ENCODE measurements around the gene RING1. TPM values are rescaled to one million over a fixed set of nuclear protein-coding genes. Genes with fewer than 3 reads are reported as not detected.
"Not testable (repeated sequence)": the region's sequence is repeated elsewhere in the genome, so short reads cannot be mapped to it uniquely, and the experiment has no call there.

Gene RING1
- total RNA-seq, 1 donor from 2014 or later: 22.5 TPM

DNA sequence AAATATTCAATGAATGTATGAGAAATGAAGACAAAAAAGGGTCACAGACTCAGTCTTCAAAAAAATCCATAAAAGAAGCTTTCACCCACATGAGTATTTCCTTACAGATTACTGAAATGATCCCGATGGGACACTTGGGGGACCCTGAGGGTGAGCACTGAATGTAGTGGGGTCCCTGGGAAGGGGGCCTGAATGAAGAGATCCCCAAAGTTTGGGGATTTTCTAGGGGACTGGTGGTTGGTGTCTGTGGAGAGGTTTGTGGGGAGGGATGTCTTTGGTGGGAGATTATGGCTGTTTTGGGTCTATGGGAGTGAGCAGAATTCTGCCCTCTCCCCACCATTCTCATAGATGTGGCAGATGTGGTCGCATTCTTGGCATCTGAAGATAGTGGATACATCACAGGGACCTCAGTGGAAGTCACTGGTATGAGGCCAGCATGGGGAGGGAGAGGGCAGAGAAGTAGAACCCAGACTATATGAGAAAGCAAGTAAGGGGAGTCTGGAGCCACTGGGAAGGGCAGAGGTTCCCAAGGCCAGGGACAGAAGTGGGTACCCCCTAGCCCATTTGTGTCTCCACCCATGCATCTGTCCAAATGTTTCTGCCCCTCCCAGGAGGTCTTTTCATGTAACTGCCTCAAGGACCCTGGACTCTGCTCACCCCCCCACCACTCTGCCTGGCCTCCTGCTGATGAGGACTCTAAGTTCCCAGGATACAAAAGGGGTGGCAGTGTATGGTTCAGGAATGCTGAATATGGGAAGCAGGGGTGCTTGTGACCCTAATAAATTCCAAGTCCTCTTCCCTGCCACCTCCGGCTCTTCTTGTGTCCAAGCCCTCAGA is 2.1 kb upstream of the RING1 start:
- DNase-seq: no peak

- no peak for DNase-seq
Measured at GRCh38 chr6:33206864-33207551, 1.3 kb upstream of the RING1 start.

DNA sequence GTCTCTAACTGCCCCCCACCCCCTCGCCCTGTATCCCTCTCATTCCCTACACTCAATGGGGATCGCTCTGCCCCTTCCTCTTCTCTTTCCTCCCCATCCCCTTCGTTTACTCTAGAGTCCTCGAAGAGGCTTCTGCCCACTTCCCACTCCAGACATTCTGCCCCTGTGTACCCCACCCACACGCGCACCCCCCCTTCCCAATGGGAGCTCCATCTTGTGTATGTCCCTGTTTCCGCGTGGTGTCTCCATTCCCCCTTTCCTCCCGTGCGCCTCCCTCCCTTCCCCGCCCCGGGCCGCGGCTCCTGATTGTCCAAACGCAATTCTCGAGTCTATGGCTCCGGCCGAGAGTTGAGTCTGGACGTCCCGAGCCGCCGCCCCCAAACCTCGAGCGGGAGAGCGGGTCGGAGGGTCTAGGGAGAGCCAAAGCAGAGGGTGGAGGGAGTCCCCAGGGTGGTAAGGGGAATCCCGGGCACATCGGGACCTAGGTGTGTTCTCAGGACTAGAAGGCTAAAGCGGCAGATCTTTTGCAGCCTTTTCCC is 679 bp upstream of the RING1 start:
- peak; percentile 71 for DNase-seq

- no peak for DNase-seq
Measured at GRCh38 chr6:33209856-33210255, 1.6 kb downstream of the RING1 start.

GRCh38 chr6:33211136-33211535 is 2.8 kb downstream of the RING1 start:
- DNase-seq: no peak

DNA sequence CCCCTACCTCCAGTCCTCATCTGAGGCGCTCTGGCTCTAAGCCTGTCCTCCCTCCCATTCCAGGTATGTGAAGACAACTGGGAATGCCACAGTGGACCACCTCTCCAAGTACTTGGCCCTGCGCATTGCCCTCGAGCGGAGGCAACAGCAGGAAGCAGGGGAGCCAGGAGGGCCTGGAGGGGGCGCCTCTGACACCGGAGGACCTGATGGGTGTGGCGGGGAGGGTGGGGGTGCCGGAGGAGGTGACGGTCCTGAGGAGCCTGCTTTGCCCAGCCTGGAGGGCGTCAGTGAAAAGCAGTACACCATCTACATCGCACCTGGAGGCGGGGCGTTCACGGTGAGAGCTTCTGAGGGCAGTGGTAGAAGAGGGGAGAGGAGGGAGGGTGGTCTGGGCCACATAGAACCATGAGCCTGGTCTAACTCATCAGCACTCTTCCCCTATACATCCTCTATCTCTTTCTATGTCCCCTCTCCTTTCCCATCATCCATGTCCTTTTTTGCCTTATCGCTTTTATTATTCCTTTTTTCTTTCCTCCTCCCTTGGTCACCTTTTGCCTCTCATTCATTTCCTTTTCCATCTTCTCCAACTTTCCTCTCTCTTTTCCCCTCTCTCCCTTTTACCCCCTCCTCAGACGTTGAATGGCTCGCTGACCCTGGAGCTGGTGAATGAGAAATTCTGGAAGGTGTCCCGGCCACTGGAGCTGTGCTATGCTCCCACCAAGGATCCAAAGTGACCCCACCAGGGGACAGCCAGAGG is 3.5 kb downstream of the RING1 start:
- DNase-seq: no peak

GRCh38 chr6:33212857-33213165 is 4.5 kb downstream of the RING1 start:
- DNase-seq: no peak

- DNase-seq: peak; percentile 65
Measured at GRCh38 chr6:33213166-33213988, 5.1 kb downstream of the RING1 start.

DNA sequence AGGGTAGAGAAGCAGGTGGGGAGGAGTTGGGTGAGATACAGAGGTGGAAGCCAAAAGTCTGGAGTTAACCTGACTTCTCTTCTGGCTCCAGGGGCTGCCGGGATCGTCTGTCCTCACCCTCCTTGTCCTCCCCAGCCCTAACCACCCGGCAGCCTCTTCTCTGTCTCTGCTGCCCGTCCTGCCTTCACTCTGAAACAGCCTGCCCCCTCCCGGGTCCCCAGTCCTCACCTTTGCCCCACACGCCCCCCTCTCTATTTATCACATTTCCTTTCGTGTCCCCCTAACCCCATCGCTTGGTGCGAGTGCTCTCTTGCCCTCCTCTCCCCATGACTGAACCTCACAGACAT is 5.7 kb downstream of the RING1 start:
- no peak for DNase-seq

GRCh38 chr6:33215271-33216116 is 7.2 kb downstream of the RING1 start:
- no peak for DNase-seq

GRCh38 chr6:33216117-33216649 is 7.9 kb downstream of the RING1 start:
- DNase-seq: no peak

GRCh38 chr6:33217246-33217645 is 8.9 kb downstream of the RING1 start:
- no peak for DNase-seq

DNA sequence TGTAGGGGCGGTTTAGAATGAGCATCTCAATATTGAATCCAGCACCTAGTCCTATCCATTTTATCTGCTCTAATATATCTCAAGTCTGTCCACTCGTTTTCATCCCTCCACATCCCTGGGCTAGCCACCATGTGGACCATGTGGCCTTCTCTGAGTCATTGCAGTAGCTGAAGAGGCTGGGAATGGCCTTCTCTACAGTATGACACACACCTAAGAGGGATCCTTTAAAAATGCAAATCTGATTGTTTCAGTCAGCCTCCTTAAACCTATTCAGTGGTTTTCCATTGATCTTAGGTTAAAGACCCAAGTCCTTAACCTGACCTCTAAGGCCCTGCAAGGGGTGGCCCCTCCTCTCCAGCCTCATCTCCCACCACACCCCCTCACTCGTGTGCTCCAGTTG is 9.4 kb downstream of the RING1 start:
- no peak for DNase-seq

DNA sequence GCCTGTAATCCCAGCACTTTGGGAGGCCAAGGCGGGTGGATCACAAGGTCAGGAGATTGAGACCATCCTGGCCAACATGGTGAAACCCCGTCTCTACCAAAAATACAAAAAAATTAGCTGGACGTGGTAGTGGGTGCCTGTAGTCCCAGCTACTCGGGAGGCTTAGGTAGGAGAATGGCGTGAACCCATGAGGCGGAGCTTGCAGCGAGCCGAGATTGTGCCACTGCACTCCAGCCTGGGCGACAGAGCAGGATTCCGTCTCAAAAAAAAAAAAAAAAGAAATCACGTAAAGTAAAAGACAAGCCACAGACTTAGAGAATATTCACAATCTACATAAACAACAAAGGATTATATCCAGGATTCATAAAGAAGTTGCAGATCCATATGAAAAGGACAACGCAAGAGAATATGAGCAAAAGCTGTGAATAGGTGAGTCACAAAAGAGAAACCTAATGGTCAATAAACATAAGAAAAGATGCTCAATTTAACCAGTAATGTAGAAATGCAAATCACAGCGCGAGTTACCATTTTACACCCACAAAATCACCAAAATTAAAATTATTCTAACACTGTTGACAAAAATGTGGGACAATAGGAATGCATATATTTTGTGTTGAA is 18.3 kb downstream of the RING1 start:
- not testable (repeated sequence) for DNase-seq

- no peak for DNase-seq
Measured at GRCh38 chr6:33235221-33235634, 26.9 kb downstream of the RING1 start.

DNA sequence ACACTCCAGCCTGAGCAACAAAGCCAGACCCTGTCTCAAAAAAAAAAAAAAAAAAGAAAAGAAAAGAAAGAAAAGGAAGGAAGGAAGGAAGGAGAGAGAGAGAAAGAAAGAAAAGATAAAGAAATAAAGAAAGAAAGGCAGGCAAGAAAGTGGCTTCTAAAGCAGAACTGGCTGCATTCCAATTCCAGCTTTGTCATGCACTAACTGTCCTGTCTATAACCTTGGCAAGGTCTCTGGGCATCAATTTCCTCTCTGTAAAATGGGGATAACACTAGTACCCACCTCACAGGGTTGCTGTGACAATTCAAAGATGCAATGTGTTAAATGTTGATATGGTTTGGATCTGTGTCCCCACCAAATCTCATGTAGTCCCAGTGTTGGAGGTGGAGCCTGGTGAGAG is 28.0 kb downstream of the RING1 start:
- no peak for DNase-seq

DNA sequence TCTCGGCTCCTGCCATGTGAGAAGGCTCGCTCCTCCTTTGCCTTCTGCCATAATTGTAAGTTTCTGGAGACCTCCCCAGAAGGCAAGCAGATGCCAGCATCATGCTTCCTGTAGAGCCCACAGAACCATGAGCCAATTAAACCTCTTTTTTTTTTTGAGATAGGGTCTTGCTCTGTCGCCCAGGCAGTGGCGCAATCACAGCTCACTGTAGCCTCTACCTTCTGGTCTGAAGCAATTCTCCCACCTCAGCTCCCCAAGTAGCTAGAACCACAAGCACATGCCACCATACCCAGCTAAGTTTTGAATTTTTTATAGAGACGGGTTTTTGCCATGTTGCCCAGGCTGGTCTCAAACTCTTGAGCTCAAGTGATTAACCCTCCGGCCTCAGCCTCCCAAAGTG is 28.6 kb downstream of the RING1 start:
- no peak for DNase-seq

DNA sequence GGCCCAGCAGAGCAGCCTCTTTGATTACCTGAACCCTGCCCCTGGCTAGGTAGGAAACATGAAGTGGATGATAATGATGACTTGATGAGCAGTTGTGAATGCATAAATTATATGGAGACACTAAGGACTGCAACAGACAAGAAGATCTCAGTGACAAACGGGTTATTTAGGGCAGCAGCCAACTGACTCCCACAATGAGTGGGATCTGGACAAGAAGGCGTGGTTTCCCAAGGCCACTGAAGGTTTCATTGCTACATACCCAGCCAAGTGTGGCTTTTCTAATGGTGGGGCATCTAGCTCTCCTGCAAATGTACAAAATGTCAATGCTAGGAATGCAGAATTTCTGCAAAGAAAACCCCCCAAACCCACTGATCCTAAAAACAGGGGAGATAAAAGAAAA is 29.4 kb downstream of the RING1 start:
- no peak for DNase-seq

DNA sequence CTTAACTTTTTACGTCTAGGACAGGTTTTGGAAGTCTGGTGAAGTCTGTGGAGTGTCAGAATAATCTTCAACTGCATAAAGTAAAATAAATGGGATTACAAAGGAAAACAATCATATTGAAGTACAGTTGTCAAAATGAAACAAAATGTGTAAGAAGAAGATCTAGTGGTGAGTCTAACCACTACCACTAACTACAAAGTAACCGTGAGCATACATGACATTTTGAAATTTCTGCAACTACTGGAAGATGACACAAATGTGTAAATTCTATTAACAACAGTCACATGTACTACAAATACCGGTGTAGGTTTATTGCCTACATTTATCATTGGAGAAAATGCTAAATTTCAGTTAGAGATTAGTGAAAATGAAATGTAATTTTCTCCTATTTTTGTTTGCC is 33.7 kb downstream of the RING1 start:
- no peak for DNase-seq

GRCh38 chr6:33243476-33243875 is 35.2 kb downstream of the RING1 start:
- DNase-seq: no peak
